Measurements from ENCODE around the gene CPLX1.
"Not testable (repeated sequence)": the region's sequence is repeated elsewhere in the genome, so short reads cannot be mapped to it uniquely, and the experiment has no call there.

CPLX1 gene

DNA sequence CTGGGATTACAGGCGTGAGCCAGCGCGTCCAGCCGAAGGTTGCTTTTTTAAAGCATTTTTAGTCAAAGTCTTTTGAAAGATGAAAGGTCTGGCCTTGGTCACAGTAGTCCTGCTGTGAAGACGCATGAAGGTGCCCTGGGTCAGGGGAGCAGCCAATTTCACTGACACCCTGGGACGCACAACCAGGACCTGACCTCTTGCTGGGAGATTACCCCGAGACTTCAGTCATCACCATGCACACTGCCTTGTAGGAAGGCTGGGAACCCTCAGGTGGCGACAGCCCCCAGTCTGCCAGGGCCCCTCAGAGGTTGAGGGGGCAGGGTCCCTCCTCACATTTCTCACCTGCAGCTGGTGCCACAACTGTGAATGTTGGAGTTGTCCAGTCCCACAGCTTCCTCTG lies 53.2 kb downstream of the CPLX1 start:
- no peak for DNase-seq

DNA sequence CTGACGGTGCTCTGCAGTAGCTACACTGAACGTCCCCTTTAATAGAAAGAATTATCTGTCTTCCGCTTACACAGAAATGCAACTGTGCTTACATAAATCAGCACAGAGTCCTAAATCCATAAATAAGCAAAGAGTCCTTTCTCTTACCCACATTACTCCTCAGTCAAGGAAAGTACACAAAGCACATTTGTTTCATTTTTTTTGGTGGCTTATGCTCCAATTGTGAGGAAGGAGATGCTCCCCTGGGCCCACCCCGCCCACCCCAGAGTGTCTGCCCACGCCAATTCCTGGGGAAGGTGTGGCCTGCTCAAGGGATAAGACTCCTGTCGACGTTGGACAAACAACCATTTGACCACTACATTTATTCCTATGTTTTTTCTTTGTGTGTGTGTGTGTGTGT lies 53.8 kb downstream of the CPLX1 start:
- no peak for DNase-seq

DNA sequence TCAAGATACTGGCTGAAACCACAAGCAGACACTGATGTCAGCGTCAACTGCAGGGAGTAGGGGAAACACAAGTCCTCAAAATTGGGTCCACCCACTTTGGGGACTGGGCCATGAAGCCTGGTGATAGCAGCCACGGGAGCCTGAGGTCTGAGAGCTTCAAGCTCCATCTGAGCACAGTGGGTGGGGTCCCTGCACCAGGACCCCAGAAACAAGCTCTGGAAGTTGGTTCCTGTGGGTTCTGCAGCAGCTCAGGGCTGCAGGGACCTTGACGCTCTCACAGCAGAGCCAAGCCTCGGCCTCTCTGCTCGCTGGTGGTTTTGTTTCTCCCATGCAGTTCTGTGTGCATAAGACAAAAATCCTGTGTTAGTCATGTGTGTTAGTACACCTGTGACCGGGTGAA lies 54.5 kb downstream of the CPLX1 start:
- no peak for DNase-seq

DNA sequence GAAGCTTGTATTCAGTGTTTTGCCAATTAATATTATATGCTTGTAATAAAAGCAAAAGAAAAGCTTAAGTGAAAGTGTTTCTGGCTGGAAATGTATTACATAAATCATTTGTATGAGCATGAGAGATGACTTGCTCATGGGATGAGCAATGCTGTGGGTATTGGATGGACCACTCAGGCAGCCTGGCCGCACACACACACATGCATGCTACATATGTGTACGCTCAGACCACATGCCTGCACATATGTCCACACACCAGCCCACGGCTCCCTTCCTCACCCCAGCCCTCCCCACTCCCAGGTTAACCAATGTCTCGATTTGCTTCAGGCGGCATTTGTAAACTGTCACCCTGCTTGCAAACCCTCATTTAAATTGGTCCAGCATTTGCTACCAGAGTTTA lies 55.9 kb downstream of the CPLX1 start:
- DNase-seq, result no peak

DNA sequence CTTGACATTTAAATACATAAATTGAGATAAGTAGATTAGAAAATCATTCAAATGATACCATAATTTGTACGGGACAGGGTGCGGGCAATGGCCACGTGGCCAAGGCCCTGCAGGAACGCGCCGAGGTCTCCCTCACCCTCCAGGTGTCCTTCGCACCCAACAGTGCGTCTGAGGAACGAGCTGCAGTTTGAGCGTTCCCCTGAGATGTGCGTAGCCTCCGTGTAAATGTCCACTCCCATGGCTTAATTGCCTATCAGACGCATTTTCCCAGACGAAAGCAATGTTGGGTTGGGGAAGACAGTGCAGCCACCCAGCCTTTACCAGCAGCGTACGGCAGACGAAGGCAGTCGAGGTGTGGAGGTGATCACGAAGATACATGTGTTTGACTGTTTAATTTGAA lies 56.4 kb downstream of the CPLX1 start:
- DNase-seq, result no peak

DNA sequence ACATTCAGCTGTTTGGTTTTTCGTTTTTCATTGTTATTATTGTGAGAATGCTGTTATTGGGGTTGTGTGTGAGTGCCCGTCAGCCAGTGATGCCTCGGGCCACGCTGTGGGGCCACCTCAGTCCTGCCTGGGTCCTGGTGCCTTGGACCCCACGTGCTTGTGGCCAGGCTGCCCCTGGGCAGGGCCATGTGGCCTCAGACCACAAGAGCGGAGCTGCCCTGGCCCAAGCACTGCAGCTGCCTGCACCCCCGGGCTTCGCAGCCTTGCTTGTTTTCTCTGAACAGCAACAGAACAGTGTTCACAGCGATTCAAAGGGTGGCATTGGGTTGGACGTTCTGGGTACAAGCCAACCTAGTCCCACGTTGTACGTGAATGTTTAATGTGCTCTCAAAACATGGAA lies 56.9 kb downstream of the CPLX1 start:
- DNase-seq, result no peak

DNA sequence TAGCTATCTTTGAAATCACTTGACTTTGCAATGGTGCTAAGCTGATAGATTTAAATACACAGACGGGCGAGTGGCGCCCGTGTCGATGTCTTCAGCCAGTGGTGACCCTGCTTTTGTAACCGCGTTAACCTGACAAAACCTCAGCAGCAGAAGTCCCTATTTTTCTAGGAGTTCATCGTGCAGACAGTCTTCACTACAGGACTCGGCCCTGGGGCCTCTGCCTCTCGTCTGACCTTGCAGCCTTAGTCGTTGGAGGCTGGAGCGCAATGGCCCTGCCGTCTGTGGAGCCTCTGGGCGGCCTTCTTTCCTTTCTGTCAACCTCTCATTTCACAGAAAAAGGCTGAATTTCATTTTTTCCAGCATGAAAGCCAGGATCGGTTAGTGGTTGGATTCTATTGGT lies 57.9 kb downstream of the CPLX1 start:
- DNase-seq, result no peak

DNA sequence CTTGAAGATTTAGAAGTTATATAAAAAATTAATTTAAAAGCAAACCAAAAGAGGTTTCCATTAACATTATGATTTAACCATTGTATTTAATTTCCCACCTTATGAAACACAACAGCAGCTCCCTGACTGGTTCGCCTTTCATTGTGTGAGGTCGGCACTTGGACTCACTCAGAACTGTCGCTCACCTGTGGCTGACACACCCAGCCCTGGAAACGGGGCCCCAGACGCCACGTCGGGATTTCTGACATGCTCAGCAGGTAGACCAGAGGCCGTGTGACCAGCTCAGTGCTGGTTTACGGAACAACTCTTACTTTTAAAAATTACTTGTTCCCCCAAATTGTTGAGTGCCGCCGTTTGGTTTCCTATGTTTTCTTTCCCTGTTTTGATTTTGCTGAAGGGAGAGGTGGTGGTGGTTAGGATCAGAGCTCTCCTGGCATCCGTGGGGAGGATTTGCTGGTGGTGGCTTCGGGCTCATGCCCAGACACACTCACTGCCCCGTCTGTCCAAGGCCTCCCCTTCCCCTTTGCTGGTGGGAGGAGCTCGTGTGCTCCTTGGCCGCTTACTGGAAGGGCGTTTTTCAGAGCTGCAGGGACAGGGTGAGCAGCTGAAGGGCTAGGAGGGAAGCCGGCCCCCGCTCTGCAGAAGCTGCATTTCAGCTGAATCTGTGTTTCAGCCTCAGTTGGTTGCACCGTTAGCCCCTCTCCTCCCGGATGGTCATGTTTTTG lies 59.2 kb downstream of the CPLX1 start:
- DNase-seq, result no peak

DNA sequence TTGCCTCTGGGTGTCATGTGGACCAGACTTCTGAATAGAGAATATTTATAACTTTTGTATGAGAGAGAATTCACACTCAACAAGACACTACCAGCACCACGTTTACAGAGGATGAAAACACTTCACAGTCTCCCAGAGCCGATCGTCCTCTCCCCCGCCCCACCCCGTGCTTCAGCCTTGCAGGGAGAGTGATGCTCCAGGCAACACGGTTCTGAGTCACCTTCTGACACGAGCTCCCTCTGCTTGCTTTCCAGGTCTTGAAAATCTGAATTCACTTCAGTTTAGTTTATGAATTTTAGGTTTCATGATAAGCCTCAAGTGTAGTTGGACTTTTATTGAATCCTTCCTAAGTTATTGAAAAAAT lies 59.8 kb downstream of the CPLX1 start:
- peak; percentile 28 for DNase-seq

DNA sequence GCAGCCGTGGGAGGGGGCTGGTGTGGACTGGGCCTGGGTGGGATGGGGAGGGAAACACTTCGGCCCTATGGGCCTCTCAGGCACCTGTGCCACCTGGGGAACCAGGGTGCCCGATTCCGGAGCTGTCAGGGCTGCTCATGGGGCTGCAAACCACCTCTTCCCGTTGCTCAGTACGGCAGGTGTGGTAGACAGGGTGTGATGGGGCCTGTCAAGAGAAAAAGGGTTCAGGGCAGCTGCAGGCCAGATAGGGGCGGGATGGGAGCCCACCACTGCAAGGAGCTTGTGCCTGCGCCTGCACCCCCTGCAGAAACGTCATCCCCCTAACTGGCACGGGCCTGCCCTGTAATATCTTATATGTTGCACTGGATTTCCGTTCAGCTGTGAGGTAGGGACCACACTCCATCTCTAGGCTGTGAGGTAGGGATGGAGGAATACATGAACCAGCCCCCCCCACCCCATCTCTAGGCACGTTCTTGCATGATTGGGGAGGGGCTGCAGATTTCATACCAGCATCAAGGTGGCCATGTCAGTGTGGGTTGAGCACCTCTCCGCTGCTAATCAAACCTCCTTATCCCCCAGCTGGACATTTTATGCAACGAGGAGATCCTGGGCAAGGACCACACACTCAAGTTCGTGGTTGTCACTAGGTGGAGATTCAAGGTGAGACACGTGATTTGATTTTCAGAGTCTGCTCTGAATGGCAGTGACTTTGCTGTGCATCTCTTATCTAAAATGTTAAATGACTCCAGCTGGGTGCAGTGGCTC lies 61.3 kb downstream of the CPLX1 start:
- no peak for DNase-seq

DNA sequence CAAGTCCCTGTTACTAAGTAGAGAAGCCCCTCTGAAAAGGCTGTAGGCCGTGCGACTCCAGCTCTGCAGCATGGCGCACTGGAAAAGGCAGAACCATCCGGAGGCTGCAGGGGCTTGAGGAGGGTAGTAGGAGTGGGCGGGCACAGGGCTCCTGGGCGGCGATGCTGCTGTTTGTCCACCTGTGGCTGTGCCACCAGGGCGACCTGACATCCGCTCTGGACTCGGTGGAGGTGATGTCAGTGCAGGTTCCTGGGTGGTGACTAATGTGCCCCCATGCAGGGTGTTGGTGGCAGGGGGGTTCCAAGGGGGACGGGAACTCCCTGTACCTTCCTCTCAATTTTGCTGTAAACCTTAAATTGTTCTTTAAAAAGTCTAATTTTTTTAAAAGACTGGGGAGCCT lies 62.0 kb downstream of the CPLX1 start:
- no peak for DNase-seq

DNA sequence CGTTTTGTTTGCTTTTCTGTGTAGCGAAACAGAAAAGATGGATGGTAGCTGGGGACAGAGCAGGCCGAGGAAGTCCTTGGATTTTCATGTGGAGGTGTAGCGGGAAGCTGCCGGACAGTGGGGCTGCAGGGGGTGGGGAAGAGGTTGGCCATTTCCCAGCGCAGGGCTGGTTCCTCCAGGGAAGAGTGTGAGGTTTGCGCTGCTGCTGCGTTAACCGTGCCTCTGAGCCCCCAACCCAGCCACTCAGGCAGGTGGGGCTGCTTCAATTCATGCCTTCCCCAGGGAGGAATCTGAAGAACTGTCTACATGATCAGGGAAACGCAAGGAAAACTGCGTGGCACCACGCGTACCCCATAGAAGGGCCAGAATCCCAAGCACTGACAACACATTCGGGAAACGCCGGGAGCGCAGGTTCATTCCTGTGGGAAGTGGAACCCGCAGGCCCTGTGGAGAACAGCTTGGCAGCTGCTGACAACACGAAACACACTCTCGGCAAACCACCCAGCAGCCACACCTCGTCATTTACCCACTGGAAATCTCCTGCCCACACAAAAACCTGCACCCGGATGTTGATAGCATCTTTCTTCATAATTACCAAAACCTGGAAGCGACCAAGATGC lies 62.6 kb downstream of the CPLX1 start:
- DNase-seq, result no peak

DNA sequence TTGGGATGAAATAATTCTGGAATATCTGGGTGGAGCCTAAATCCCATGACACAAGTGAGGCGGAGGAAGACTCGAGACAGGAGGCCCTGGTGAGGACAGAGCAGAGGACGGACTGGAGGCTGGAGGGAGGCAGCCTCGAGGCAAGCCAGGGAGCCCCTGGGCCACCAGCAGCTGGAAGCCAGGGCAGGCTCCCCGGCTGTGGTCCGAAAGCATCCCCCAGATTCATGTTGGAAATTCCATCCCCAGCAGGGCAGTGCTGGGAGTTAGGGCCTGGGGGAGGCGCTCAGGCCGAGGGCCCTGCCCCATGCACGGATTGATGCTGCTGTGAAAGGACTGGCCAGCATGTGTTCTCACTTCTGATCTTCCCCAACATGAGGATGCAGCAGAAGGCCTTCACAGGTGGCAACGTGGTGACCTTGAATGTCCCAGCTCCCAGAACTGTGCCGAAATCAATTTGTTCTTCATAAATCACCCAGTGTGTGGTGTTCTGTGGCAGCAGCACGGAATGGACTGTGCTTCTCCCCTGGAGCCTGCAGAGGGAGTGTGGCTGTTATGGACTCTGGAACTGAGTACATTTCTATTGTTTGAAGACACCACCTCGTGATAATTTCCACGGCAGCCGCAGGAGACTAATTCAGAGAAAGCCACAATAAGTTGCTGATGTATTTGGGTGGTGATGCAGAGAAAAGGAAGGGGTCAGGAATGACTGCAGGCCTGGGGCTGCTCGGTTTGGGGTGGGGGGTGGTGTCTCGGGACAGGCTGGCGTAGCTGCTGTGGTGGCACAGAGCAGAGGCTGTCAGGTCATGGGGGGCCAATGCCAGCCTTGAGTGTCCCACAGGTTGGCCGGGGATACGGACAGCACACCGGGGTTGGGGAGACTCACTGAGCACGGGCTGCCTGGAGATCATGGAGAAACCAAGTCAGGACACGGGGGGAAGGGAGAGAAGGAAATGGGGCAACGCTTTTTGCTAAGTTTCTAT lies 63.4 kb downstream of the CPLX1 start:
- DNase-seq, result peak; percentile 23

DNA sequence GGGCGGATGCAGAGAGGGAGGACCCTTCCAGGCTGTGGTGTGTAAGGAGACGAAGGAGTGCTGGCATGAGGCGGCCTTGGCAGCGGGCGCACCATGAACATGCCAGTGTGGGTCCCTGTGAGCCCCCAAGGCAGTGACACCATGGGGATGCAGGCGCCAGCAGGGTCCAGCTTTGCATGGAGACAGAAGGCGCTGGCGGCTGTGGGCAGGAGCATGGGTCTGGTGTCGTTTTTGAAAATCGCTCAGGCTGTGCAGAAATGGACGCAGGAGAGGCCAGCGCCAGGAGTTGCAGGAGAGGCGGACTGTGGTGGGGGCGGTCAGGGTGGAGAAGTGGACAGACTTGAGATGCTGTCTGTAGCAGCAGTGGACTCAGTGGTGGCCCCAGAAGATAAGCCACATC lies 64.2 kb downstream of the CPLX1 start:
- DNase-seq, result no peak

DNA sequence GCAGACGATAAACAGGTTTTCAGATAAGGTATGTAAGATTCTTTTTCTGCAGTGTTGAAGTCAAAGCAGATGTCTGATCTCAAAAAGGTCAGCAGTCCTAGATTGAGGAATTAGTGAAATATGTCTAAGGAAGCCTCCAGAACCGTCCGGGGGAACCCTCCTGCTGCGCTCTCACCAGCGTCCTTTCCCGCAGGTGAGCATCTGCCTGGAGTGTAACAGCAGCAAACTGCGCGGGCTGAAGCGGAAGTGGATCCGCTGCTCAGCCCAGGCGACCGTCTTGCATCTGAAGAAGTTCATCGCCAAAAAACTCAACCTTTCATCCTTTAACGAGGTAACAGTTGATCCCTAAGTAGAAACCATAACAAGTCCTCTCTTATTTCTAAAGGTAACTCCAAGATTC lies 64.8 kb downstream of the CPLX1 start:
- no peak for DNase-seq

DNA sequence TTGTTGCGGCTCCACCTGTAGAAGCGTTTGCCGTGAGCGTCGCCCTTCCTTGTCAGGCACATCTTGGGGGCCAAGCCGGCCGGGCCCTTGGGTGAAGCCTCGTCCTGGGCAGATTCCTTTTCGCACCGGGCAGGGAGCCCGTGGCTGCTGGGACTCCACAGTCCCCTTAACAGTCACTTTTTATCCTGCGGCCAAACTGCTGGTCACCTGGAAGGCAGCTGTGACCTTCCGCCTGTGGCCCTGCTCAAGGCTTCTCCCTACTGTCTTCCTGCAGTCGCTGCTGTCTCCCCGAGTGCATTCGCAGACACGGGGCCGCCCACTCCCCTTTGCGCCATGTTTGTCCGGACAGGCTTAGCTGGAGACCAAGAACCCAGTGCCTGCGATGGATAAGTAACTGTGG lies 65.3 kb downstream of the CPLX1 start:
- no peak for DNase-seq

DNA sequence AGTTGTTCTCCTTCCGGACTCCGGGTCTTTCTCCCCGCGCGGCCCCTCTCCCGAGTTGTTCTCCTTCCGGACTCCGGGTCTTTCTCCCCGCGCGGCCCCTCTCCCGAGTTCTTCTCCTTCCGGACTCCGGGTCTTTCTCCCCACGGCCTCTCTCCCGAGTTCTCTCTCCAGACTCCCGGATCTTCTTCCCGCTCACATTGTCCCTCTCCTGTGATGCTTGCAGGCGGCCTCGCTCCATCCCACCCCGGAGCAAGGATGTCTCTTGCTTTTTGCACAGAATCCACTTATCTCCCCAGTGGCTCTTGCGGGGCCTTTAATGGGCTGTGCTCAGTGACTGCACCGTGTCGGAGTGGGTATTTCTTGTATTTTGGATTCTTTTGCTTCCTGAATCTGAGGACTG lies 66.1 kb downstream of the CPLX1 start:
- DNase-seq, result not testable (repeated sequence)

DNA sequence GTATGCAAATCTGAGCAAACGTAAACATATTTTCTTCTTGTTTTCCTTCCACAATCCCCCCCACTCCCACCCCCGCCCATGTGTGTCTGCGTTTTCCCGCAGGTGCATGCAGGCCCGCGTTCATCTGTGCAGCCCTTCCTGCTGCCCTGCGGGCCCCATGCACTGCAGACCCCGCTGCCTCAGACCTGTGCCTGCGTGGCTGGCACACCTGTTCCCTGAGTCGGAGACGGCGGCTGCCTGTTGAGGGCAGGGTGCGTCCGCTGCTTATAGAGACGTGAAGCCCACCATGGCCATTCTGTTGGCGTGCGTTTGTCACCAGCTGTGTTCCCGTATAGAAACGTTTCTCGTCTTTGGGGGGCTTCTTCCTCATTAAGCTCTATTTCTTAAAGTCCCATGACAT lies 68.8 kb downstream of the CPLX1 start:
- DNase-seq, result no peak

DNA sequence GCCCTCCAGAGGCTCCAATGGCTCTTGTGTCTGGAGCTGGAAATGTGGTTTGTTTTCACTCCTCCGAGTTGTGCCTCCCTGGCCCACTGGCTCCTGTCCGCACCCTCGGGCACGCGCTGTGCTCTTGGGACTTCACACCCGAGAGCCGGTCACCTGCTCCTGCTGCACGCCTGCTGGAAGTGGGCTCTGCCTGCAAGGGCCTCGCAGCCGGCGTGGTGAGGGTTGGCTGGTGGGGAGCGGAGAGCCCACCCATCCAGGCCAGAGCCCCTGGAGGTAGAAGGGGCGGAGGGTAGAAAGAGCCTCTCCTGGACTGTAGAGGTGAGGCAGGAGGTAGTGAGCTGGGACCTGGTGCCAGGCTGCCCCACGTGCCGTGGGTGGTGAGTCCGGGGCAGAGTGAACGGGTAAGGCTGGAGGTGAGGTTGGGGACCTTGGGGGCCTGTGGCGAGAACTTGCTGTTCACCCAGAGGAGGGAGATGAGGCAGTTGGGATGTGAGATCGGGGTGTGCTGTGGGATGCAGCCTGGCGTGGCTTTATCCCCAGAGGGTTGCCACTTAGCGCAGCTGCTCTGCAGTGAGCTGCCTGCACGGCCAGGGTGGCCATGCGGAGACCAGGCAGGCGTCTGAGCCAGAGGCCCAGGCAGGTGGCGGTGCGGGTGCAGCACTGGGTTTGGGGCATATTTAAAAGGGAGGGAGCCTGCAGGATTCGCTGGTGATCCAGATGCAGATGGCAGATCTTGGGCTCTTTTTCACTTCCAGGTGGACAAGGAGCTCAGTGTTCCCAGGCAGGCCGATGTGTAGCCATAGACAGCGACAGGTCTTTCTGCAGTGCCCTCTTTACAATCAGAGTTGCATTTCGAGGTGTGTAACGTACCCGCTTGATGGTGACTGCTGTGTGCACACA lies 71.5 kb downstream of the CPLX1 start:
- no peak for DNase-seq

DNA sequence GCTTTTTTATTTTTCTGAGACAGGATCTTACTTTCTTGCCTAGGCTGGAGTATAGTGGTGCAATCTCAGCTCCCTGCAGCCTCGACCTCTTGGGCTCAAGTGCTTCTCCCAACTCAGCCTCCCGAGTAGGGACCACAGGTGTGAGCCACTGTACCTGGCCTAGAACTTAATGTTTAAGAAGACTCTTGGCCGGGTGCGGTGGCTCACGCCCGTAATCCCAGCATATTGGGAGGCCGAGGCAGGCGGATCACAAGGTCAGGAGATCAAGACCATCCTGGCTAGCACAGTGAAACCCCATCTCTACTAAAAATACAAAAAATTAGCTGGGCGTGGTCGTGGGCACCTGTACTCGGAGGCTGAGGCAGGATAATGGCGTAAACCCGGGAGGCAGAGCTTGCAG lies 72.7 kb downstream of the CPLX1 start:
- DNase-seq, result not testable (repeated sequence)

DNA sequence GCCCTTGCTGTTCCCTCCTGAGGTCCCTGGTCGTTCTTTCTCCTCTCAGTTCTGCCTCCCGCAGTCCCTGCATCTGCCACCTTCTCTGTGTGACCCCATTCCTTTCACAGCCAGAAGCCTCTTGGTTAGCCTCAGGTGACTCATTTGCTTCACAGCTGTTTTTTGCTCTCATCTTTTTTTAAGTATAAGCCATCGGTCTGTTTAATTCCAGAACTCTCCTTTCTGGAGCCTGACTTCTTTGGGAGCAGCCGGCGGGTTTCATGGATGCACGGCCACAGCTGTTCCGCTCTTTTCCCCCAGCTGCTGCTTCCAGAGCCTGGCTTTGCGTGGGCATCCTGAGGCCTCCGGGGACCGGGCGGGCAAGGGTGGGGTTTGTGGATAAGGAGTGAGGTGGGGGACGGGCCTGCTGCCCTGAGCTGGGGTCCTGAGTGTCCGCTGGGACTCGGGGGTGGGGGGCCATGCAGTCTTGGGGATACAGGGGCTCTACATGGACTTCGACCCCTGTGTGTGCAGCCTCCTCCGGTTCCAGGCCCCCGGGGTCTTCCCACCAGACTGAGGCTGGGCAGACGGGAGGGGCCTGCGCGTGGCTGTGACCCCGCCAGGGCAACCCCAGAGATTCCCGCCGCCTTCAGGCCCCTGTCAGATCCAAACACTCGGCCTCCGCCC lies 73.6 kb downstream of the CPLX1 start:
- no peak for DNase-seq

All from fibroblast of skin of right quadriceps (primary cell).